Lung (tissue), 12 donors: ENCODE data around the gene SLC25A52. TPM values are rescaled to one million over a fixed set of nuclear protein-coding genes. Genes with fewer than 3 reads are reported as not detected.
"Not testable (repeated sequence)": the region's sequence is repeated elsewhere in the genome, so short reads cannot be mapped to it uniquely, and the experiment has no call there.

Experiments
- ATAC-seq: fragments of 200-7000 bp; cut with Tn5 transposase; one replicate; pipeline ENCODE4 v1.9.1; 2020; ENCODE audit warnings: moderate number of reproducible peaks; ENCODE audit not compliant: insufficient read depth, low FRiP score
- DNase-seq, 3 donors: peaks; one replicate each; pipeline ENCODE4 v3.0.0-alpha.2; 2013 to 2017
- H3K27ac ChIP-seq, 2 donors: one replicate each; pipeline ENCODE4 v1.5.1; 2013; ENCODE audit warnings: mild to moderate bottlenecking in 2 of 2, moderate library complexity in 2 of 2, control low read depth in 1 of 2, inconsistent platforms in 1 of 2, low read depth in 1 of 2, low read length in 1 of 2
- H3K27me3 ChIP-seq, 3 donors: one replicate each; pipeline ENCODE4 v1.5.1; 2013; ENCODE audit warnings: low read length in 2 of 3; ENCODE audit not compliant: control insufficient read depth in 3 of 3, insufficient read depth in 3 of 3
- H3K36me3 ChIP-seq, 4 donors: one replicate each; pipeline ENCODE4 v1.5.1; 2013; ENCODE audit warnings: low read length in 4 of 4, mild to moderate bottlenecking in 1 of 4, moderate library complexity in 1 of 4; ENCODE audit not compliant: control insufficient read depth in 4 of 4, insufficient read depth in 4 of 4
- H3K4me1 ChIP-seq, 5 donors: one replicate each; pipeline ENCODE4 v1.5.1; 2013; ENCODE audit warnings: low read length in 5 of 5, mild to moderate bottlenecking in 2 of 5, moderate library complexity in 1 of 5; ENCODE audit not compliant: control insufficient read depth in 5 of 5, insufficient read depth in 5 of 5
- H3K4me3 ChIP-seq: one replicate; pipeline ENCODE4 v1.5.1; 2013; ENCODE audit warnings: mild to moderate bottlenecking, control low read depth, moderate library complexity
- H3K9ac ChIP-seq, 2 donors: one replicate each; pipeline ENCODE4 v1.5.1; 2013; ENCODE audit warnings: low read length in 2 of 2, control low read depth in 1 of 2; ENCODE audit not compliant: insufficient read depth in 1 of 2
- H3K9me3 ChIP-seq, 4 donors: one replicate each; pipeline ENCODE4 v1.5.1; 2013; ENCODE audit warnings: low read length in 3 of 4, mild to moderate bottlenecking in 1 of 4, moderate library complexity in 1 of 4; ENCODE audit not compliant: control insufficient read depth in 4 of 4, insufficient read depth in 3 of 4
- CTCF ChIP-seq: IDR thresholded peaks from 2 replicates; pipeline ENCODE4 v1.5.1; 2012; ENCODE audit warnings: mild to moderate bottlenecking; ENCODE audit errors: control extremely low read depth, extremely low read depth
- WGBS, 2 donors: extraction: QIAGEN DNeasy Blood & Tissue Kit; methylation state at CpG; one replicate each; pipeline ENCODE4 v1.1.7; 2013; 5-methylcytosine and 5-hydroxymethylcytosine counted together
- polyA plus RNA-seq, 2 donors: library from polyadenylated mRNA; stranded (reverse); fragments of 200-250 nt; gene quantifications; one replicate each; pipeline ENCODE4 v1.2.1, GENCODE V29; 2013
- total RNA-seq, 2 donors: library from RNA; depleted of rRNA in 1 of 2; stranded (reverse); fragments of >200 nt in 1 of 2; gene quantifications; one replicate each; pipeline ENCODE4 v1.2.1, GENCODE V29; 2014 to 2021
- donor health status: control.
- donor health status: control.
- donor health status: Bipolar disorder and iron deficiency.
- donor health status: healthy.
- donor health status: DM: yes; HTN: yes; CAD: no.

Gene SLC25A52
- total and polyA plus RNA-seq, 4 donors = 0.02 to 0.31 (median 0.21) TPM; not detected in 1

GRCh38 chr18:31736630-31737029, 24.1 kb downstream of the SLC25A52 start:
- H3K9ac ChIP-seq = no peak overlapping the region
- ATAC-seq (no peak), DNase-seq (peak in 2 of 3 donors; percentile 12 to 35)
- no peaks in the 10 kb centered on the region for H3K36me3 ChIP-seq
- H3K27ac ChIP-seq = no peak overlapping the region
- H3K4me1 ChIP-seq = peaks cover 0 to 3% (median 0%) of the 10 kb centered on the region in 5 donors
- no peak overlapping the region for H3K4me3 ChIP-seq
- 53 to 78% methylated on average over 2 of the region's 2 CpGs for WGBS, 2 donors
- no peaks in the 10 kb centered on the region for H3K27me3 ChIP-seq
- no peaks in the 10 kb centered on the region for H3K9me3 ChIP-seq
- TF ChIP-seq CTCF = no peak

GRCh38 chr18:31731628-31732027, 29.1 kb downstream of the SLC25A52 start:
- Histone ChIP-seq H3K27ac (no peak overlapping the region), H3K9me3 (no peaks in the 10 kb centered on the region), H3K4me3 (no peak overlapping the region), H3K27me3 (no peaks in the 10 kb centered on the region), H3K36me3 (no peaks in the 10 kb centered on the region), H3K9ac (no peak overlapping the region), H3K4me1 (peaks cover 0 to 3% (median 0%) of the 10 kb centered on the region in 5 donors)
- no peak for TF ChIP-seq CTCF
- DNase-seq = no peak
- 66 to 82% methylated on average over 3 of the region's 3 CpGs for WGBS, 2 donors
- ATAC-seq = no peak

- H3K4me1 ChIP-seq, DNase-seq, ATAC-seq, H3K27me3 ChIP-seq, H3K4me3 ChIP-seq, H3K9me3 ChIP-seq, H3K27ac ChIP-seq, H3K9ac ChIP-seq, H3K36me3 ChIP-seq: not testable (repeated sequence)
- 94 to 95% methylated on average over 2 of the region's 2 CpGs for WGBS, 2 donors
Observed at GRCh38 chr18:31729196-31729595, 31.5 kb downstream of the SLC25A52 start.

GRCh38 chr18:31723990-31724711, 36.5 kb downstream of the SLC25A52 start:
- 8 to 11% methylated on average over 42 to 43 of the region's 43 CpGs for WGBS, 2 donors
- H3K4me3 ChIP-seq = peak overlapping the region; percentile 36
- ATAC-seq (peak; percentile 13), DNase-seq (peak; percentile 33 to 49 (median 36))
- TF ChIP-seq CTCF = no peak
- H3K9me3 ChIP-seq = peaks cover 0 to 3% (median 0%) of the 10 kb centered on the region in 4 donors
- H3K36me3 ChIP-seq = no peaks in the 10 kb centered on the region
- H3K27me3 ChIP-seq = no peaks in the 10 kb centered on the region
- peak overlapping the region in 1 of 2 donors; percentile 60 for H3K27ac ChIP-seq
- peaks cover 0 to 10% (median 0%) of the 10 kb centered on the region in 5 donors for H3K4me1 ChIP-seq
- H3K9ac ChIP-seq = peak overlapping the region; percentile 65 to 71
